ENCODE measurements around the gene TPRG1L.
"Not testable (repeated sequence)": the region's sequence is repeated elsewhere in the genome, so short reads cannot be mapped to it uniquely, and the experiment has no call there.

TPRG1L gene

GRCh38 chr1:3609016-3609768, 15.6 kb upstream of the TPRG1L start:
- DNase-seq (ENCODE audit: low spot score), result no peak

- DNase-seq (ENCODE audit: low spot score), result no peak
Measured at GRCh38 chr1:3609769-3610526, 14.9 kb upstream of the TPRG1L start.

- no peak for DNase-seq (ENCODE audit: low spot score)
Measured at GRCh38 chr1:3610527-3611169, 14.2 kb upstream of the TPRG1L start.

GRCh38 chr1:3611170-3612019, 13.4 kb upstream of the TPRG1L start, which contains the start of gene MEGF6:
Gene MEGF6, minus strand, starts transcription at chr1:3611508. Its CDS starts 240 bp downstream, at chr1:3611268.
- DNase-seq (ENCODE audit: low spot score), result peak; percentile 56

- DNase-seq (ENCODE audit: low spot score), result no peak
Measured at GRCh38 chr1:3612123-3612522, 12.7 kb upstream of the TPRG1L start.

- DNase-seq (ENCODE audit: low spot score), result no peak
Measured at GRCh38 chr1:3614755-3615742, 9.8 kb upstream of the TPRG1L start.

- DNase-seq (ENCODE audit: low spot score), result no peak
Measured at GRCh38 chr1:3616861-3617260, 8.0 kb upstream of the TPRG1L start.

- DNase-seq (ENCODE audit: low spot score), result no peak
Measured at GRCh38 chr1:3617806-3618345, 6.9 kb upstream of the TPRG1L start.

- DNase-seq (ENCODE audit: low spot score), result no peak
Measured at GRCh38 chr1:3618531-3618880, 6.3 kb upstream of the TPRG1L start.

GRCh38 chr1:3618881-3619671, 5.7 kb upstream of the TPRG1L start:
- peak; percentile 85 for DNase-seq (ENCODE audit: low spot score)

GRCh38 chr1:3620708-3621107, 4.1 kb upstream of the TPRG1L start:
- no peak for DNase-seq (ENCODE audit: low spot score)

GRCh38 chr1:3621151-3621671, 3.6 kb upstream of the TPRG1L start:
- peak; percentile 72 for DNase-seq (ENCODE audit: low spot score)

- DNase-seq (ENCODE audit: low spot score), result not testable (repeated sequence)
Measured at GRCh38 chr1:3622102-3622501, 2.7 kb upstream of the TPRG1L start.

- no peak for DNase-seq (ENCODE audit: low spot score)
Measured at GRCh38 chr1:3623441-3624199, 1.2 kb upstream of the TPRG1L start.

GRCh38 chr1:3625151-3625907, 514 bp downstream of the TPRG1L start:
- DNase-seq (ENCODE audit: low spot score), result no peak

- no peak for DNase-seq (ENCODE audit: low spot score)
Measured at GRCh38 chr1:3626025-3626424, 1.2 kb downstream of the TPRG1L start.

- no peak for DNase-seq (ENCODE audit: low spot score)
Measured at GRCh38 chr1:3627515-3628253, 2.9 kb downstream of the TPRG1L start.

Measured in cerebellar cortex (tissue), 1 donor.